ENCODE results near the gene PPP1R1A.

DNA sequence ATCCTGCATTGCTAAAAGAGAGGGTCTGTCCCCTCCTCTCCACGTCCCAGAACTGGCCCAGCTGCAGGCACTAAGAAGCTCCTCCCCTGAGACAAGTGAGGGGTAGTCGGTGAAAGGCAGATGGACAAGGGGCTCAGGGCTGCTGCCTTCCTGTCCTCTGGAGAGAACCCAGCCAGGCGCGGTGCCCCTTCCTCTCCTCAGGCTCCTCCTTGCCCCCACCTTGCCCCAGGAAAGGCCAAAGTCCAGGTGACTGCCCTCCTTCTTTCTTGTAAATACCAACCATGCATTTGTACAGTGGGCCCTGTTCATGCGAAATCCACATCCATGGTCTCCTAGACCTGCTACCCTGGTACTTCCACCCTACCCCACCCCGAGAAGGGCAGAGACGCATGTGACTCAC is 9.7 kb downstream of the PPP1R1A start:
- TF ChIP-seq, protein P1, sequence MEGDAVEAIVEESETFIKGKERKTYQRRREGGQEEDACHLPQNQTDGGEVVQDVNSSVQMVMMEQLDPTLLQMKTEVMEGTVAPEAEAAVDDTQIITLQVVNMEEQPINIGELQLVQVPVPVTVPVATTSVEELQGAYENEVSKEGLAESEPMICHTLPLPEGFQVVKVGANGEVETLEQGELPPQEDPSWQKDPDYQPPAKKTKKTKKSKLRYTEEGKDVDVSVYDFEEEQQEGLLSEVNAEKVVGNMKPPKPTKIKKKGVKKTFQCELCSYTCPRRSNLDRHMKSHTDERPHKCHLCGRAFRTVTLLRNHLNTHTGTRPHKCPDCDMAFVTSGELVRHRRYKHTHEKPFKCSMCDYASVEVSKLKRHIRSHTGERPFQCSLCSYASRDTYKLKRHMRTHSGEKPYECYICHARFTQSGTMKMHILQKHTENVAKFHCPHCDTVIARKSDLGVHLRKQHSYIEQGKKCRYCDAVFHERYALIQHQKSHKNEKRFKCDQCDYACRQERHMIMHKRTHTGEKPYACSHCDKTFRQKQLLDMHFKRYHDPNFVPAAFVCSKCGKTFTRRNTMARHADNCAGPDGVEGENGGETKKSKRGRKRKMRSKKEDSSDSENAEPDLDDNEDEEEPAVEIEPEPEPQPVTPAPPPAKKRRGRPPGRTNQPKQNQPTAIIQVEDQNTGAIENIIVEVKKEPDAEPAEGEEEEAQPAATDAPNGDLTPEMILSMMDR (IDR thresholded peaks at IDR 0.05; ENCODE audit: low read depth, low read length): no peak
- TF ChIP-seq POLR2A (IDR thresholded peaks at IDR 0.05; ENCODE audit: extremely low read depth, insufficient read length): no peak
- TF ChIP-seq, protein P2, sequence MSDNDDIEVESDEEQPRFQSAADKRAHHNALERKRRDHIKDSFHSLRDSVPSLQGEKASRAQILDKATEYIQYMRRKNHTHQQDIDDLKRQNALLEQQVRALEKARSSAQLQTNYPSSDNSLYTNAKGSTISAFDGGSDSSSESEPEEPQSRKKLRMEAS (IDR thresholded peaks at IDR 0.05; ENCODE audit: low read depth, low read length): no peak
